HCEC 1CT (cell line): ENCODE data around the gene PTPRN2.
"Not testable (repeated sequence)": the region's sequence is repeated elsewhere in the genome, so short reads cannot be mapped to it uniquely, and the experiment has no call there.

Experiments
- DNase-seq: peaks from one replicate; pipeline ENCODE4 v3.0.0-alpha.2; 2017

Gene PTPRN2

GRCh38 chr7:157927313-157927925 lies 660.2 kb downstream of the PTPRN2 start:
- no peak for DNase-seq

GRCh38 chr7:157926521-157927150 lies 661.0 kb downstream of the PTPRN2 start:
- no peak for DNase-seq

- DNase-seq: no peak
Measured at GRCh38 chr7:157926107-157926506, 661.5 kb downstream of the PTPRN2 start.

GRCh38 chr7:157925383-157925875 lies 662.2 kb downstream of the PTPRN2 start:
- DNase-seq: no peak

- no peak for DNase-seq
Measured at GRCh38 chr7:157923903-157924630, 663.6 kb downstream of the PTPRN2 start.

GRCh38 chr7:157922576-157922975 lies 665.0 kb downstream of the PTPRN2 start:
- no peak for DNase-seq

- no peak for DNase-seq
Measured at GRCh38 chr7:157918326-157919080, 669.1 kb downstream of the PTPRN2 start.

- DNase-seq: no peak
Measured at GRCh38 chr7:157916946-157917640, 670.5 kb downstream of the PTPRN2 start.

- no peak for DNase-seq
Measured at GRCh38 chr7:157910446-157910845, 677.2 kb downstream of the PTPRN2 start.

- not testable (repeated sequence) for DNase-seq
Measured at GRCh38 chr7:157910045-157910444, 677.6 kb downstream of the PTPRN2 start.

- no peak for DNase-seq
Measured at GRCh38 chr7:157909370-157909769, 678.3 kb downstream of the PTPRN2 start.

GRCh38 chr7:157908006-157908782 lies 679.4 kb downstream of the PTPRN2 start:
- no peak for DNase-seq

- no peak for DNase-seq
Measured at GRCh38 chr7:157907091-157907490, 680.5 kb downstream of the PTPRN2 start.

GRCh38 chr7:157906583-157906982 lies 681.0 kb downstream of the PTPRN2 start:
- DNase-seq: no peak

- no peak for DNase-seq
Measured at GRCh38 chr7:157905651-157906461, 681.8 kb downstream of the PTPRN2 start.

- no peak for DNase-seq
Measured at GRCh38 chr7:157904866-157905570, 682.6 kb downstream of the PTPRN2 start.

- DNase-seq: no peak
Measured at GRCh38 chr7:157904211-157904865, 683.3 kb downstream of the PTPRN2 start.

- no peak for DNase-seq
Measured at GRCh38 chr7:157903710-157904109, 683.9 kb downstream of the PTPRN2 start.

- DNase-seq: no peak
Measured at GRCh38 chr7:157903296-157903695, 684.3 kb downstream of the PTPRN2 start.
